Prostate gland (tissue), 2 donors: Measurements from ENCODE around the gene GSTM2.
"Not testable (repeated sequence)": the region's sequence is repeated elsewhere in the genome, so short reads cannot be mapped to it uniquely, and the experiment has no call there.

Experiments
- CTCF ChIP-seq, 4 experiments: fragments of 200-600 bp in 2 of 4; fragments of 450-650 bp in 2 of 4; sonication (generic) in 2 of 4; IDR thresholded peaks; 1 replicate in 3 of 4; 2 replicates in 1 of 4; pipeline ENCODE4 v1.5.1; 2016 to 2019; ENCODE audit warnings: antibody characterized with exemption in 4 of 4, mild to moderate bottlenecking in 2 of 4, moderate library complexity in 2 of 4
- POLR2A ChIP-seq: fragments of 450-650 bp; IDR thresholded peaks from one replicate; pipeline ENCODE4 v1.6.1; 2016; ENCODE audit warnings: antibody characterized with exemption, mild to moderate bottlenecking
- POLR2AphosphoS5 ChIP-seq: sonication (generic); formaldehyde crosslinking; IDR thresholded peaks from one replicate; pipeline ENCODE4 v1.6.1; 2017; ENCODE audit warnings: antibody characterized with exemption

DNA sequence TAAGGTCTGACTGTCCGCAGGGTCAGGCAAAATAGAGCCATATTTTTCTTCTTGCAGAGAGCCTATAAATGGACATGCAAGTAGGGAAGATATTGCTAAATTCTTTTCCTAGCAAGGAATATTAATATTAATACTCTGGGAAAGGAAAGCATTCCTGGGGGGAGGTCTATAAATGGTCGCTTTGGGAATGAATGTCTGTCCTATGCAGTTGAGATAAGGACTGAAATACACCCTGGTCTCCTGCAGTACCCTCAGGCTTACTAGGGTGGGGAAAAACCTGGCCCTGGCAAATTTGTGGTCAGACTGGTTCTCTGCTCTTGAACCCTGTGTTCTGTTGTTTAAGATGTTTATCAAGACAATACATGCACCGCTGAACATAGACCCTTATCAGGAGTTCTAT, 35.1 kb downstream of the GSTM2 start:
- not testable (repeated sequence) for TF ChIP-seq CTCF (IDR thresholded peaks at IDR 0.05); POLR2A; POLR2AphosphoS5
